HepG2 (cell line): ENCODE results near the gene CEP104. TPM values are rescaled to one million over a fixed set of nuclear protein-coding genes. Genes with fewer than 3 reads are reported as not detected.
A peak's percentile ranks its signal among the peaks of the same experiment; 100 is the strongest.

Experiments used
- AFF4 ChIP-seq: sonication (generic); formaldehyde crosslinking; IDR thresholded peaks from 2 replicates; pipeline ENCODE4 v1.4.0; 2020; ENCODE audit warnings: missing genetic modification reagents
- GTF3A ChIP-seq: sonication (generic); formaldehyde crosslinking; conservative IDR thresholded peaks from 2 replicates; pipeline ENCODE4 v1.4.0; 2020; ENCODE audit warnings: mild to moderate bottlenecking, missing genetic modification reagents
- HNF4G ChIP-seq, 2 experiments: sonication (generic) in 1 of 2; formaldehyde crosslinking in 1 of 2; IDR thresholded peaks; 2 replicates each; pipeline versions ENCODE4 v1.4.0 to v1.6.1; 2011 to 2020; ENCODE audit warnings: borderline replicate concordance in 2 of 2, low read depth in 2 of 2, mild to moderate bottlenecking in 2 of 2, low read length in 1 of 2, missing genetic modification reagents in 1 of 2, moderate library complexity in 1 of 2
- ISX ChIP-seq: sonication (generic); formaldehyde crosslinking; conservative IDR thresholded peaks from 2 replicates; pipeline ENCODE4 v1.5.0; 2020; ENCODE audit warnings: missing genetic modification reagents
- MXD3 ChIP-seq: IDR thresholded peaks from 2 replicates; pipeline ENCODE4 v1.6.1; 2016; ENCODE audit warnings: mild to moderate bottlenecking, missing biosample characterization, missing genetic modification reagents
- MYNN ChIP-seq: sonication (generic); formaldehyde crosslinking; IDR thresholded peaks from 2 replicates; pipeline ENCODE4 v1.4.0; 2020; ENCODE audit warnings: mild to moderate bottlenecking, low read depth, missing genetic modification reagents
- RERE ChIP-seq: IDR thresholded peaks from 2 replicates; pipeline ENCODE4 v1.6.1; 2016; ENCODE audit warnings: low read depth, missing genetic modification reagents, missing compliant biosample characterization
- ZNF20 ChIP-seq: sonication (generic); formaldehyde crosslinking; IDR thresholded peaks from 2 replicates; pipeline ENCODE4 v1.4.0; 2020; ENCODE audit warnings: mild to moderate bottlenecking, moderate library complexity, missing genetic modification reagents
- ZNF484 ChIP-seq: sonication (generic); formaldehyde crosslinking; IDR thresholded peaks from 2 replicates; pipeline ENCODE4 v1.5.1; 2020; ENCODE audit warnings: mild to moderate bottlenecking, low read depth, missing genetic modification reagents, borderline replicate concordance
- ZNF512B ChIP-seq: sonication (generic); formaldehyde crosslinking; IDR thresholded peaks from 2 replicates; pipeline ENCODE4 v1.5.1; 2020; ENCODE audit warnings: missing genetic modification reagents, mild to moderate bottlenecking, borderline replicate concordance
- ZNF562 ChIP-seq: sonication (generic); formaldehyde crosslinking; IDR thresholded peaks from 2 replicates; pipeline ENCODE4 v1.8.0; 2022; ENCODE audit warnings: missing genetic modification reagents, borderline replicate concordance
- ZNF589 ChIP-seq: sonication (generic); formaldehyde crosslinking; conservative IDR thresholded peaks from 2 replicates; pipeline ENCODE4 v1.8.0; 2022; ENCODE audit warnings: mild to moderate bottlenecking, moderate library complexity, missing genetic modification reagents
- ZNF660 ChIP-seq: sonication (generic); formaldehyde crosslinking; IDR thresholded peaks from 2 replicates; pipeline ENCODE4 v1.5.1; 2020; ENCODE audit warnings: mild to moderate bottlenecking, low read depth, missing genetic modification reagents, borderline replicate concordance
- ZNF724P ChIP-seq: sonication (generic); formaldehyde crosslinking; IDR thresholded peaks from 2 replicates; pipeline ENCODE4 v1.8.0; 2022; ENCODE audit warnings: missing genetic modification reagents, borderline replicate concordance
- ZNF737 ChIP-seq: sonication (generic); formaldehyde crosslinking; IDR thresholded peaks from 2 replicates; pipeline ENCODE4 v1.5.0; 2020; ENCODE audit warnings: missing genetic modification reagents, mild to moderate bottlenecking, borderline replicate concordance
- polyA plus RNA-seq, 8 experiments: library from polyadenylated mRNA; depleted of rRNA in 3 of 8; stranded (reverse) in 7 of 8; unstranded in 1 of 8; fragments of >200 nt; fragmentation: Illumina TruSeq in 4 of 8; extraction: Trizol in 4 of 8; gene quantifications; 2 replicates each; pipeline versions ENCODE4 v1.2.1 to v1.2.3, GENCODE V29; 2011 to 2016; ENCODE audit warnings: low read depth in 4 of 8, missing spikeins in 1 of 8, mixed read lengths in 1 of 8; ENCODE audit not compliant: insufficient read depth in 1 of 8
- total RNA-seq, 5 experiments: library from RNA; depleted of rRNA; stranded (reverse); fragments of >200 nt; fragmentation: Illumina TruSeq; extraction: Trizol; gene quantifications; 2 replicates each; pipeline ENCODE4 v1.2.3, GENCODE V29; 2016; ENCODE audit warnings: low read depth in 1 of 5

CEP104 gene
- total and polyA plus RNA-seq, 2 of the 13 experiments (the other 11 are each of a cell fraction or from before 2014, with no cell fraction given), result 20.4 to 30.1 TPM

- TF ChIP-seq AFF4 (CRISPR knock-in tag) (no peak), ZNF737 (CRISPR knock-in tag) (no peak), MXD3 (CRISPR knock-in tag) (0 out of 2 replicates have a peak, but pooled peaks have one; percentile 2), GTF3A (no peak), ZNF724P (CRISPR knock-in tag) (no peak), ZNF589 (no peak), HNF4G (IDR thresholded peaks at IDR 0.05; ENCODE audit: borderline replicate concordance, low read depth, low read length) (no peak), HNF4G (CRISPR knock-in tag; IDR thresholded peaks at IDR 0.05; ENCODE audit: borderline replicate concordance, low read depth) (0 out of 2 replicates have a peak, but pooled peaks have one; percentile 4), ZNF562 (CRISPR knock-in tag) (no peak), ZNF20 (CRISPR knock-in tag) (no peak), ISX (CRISPR knock-in tag) (no peak), ZNF660 (CRISPR knock-in tag) (no peak), MYNN (CRISPR knock-in tag) (no peak), RERE (no peak), ZNF484 (CRISPR knock-in tag) (no peak), ZNF512B (CRISPR knock-in tag) (no peak)
Observed at GRCh38 chr1:3774946-3775489, 82.0 kb downstream of the CEP104 start (continued).
